HepG2 (cell line): ENCODE results near the gene RABGAP1L. TPM values are rescaled to one million over a fixed set of nuclear protein-coding genes. Genes with fewer than 3 reads are reported as not detected.

Experiments used
- BHLHE40 ChIP-seq: IDR thresholded peaks from 2 replicates; pipeline ENCODE4 v1.6.1; 2011; ENCODE audit warnings: low read length, improper control_type of control experiment
- ETV5 ChIP-seq: IDR thresholded peaks from 2 replicates; pipeline ENCODE4 v1.6.1; 2018; ENCODE audit warnings: missing biosample characterization, missing genetic modification reagents, inconsistent platforms, borderline replicate concordance
- JARID2 ChIP-seq: sonication (generic); formaldehyde crosslinking; IDR thresholded peaks from 2 replicates; pipeline ENCODE4 v1.8.1; 2023; ENCODE audit warnings: missing genetic modification reagents, inconsistent platforms; ENCODE audit not compliant: insufficient replicate concordance
- MAF1 ChIP-seq: sonication (generic); formaldehyde crosslinking; IDR thresholded peaks from 2 replicates; pipeline ENCODE4 v1.5.0; 2020; ENCODE audit warnings: missing genetic modification reagents, borderline replicate concordance
- MLLT10 ChIP-seq: sonication (generic); formaldehyde crosslinking; IDR thresholded peaks from 2 replicates; pipeline ENCODE4 v1.4.0; 2020; ENCODE audit warnings: missing genetic modification reagents
- MYC ChIP-seq: sonication (generic); formaldehyde crosslinking; IDR thresholded peaks from 2 replicates; pipeline ENCODE4 v1.9.0; 2021; ENCODE audit warnings: missing genetic modification reagents, borderline replicate concordance
- NCOA1 ChIP-seq: sonication (generic); formaldehyde crosslinking; IDR thresholded peaks from 2 replicates; pipeline ENCODE4 v1.9.0; 2021; ENCODE audit warnings: missing genetic modification reagents
- NCOA5 ChIP-seq: sonication (generic); formaldehyde crosslinking; IDR thresholded peaks from 2 replicates; pipeline ENCODE4 v1.4.0; 2020; ENCODE audit warnings: missing genetic modification reagents
- SAFB2 ChIP-seq: sonication (generic); formaldehyde crosslinking; IDR thresholded peaks from 2 replicates; pipeline ENCODE4 v1.5.1; 2020; ENCODE audit warnings: missing genetic modification reagents, low read depth, mild to moderate bottlenecking, borderline replicate concordance
- SRSF1 ChIP-seq: fragments of 200-400 bp; formaldehyde crosslinking; optimal IDR thresholded peaks from 2 replicates; pipeline ENCODE3; 2017; ENCODE audit warnings: mild to moderate bottlenecking, low read depth, low read length, moderate library complexity
- ZNF343 ChIP-seq: sonication (generic); formaldehyde crosslinking; IDR thresholded peaks from 2 replicates; pipeline ENCODE4 v1.4.0; 2020; ENCODE audit warnings: mild to moderate bottlenecking, missing genetic modification reagents
- ZNF460 ChIP-seq: sonication (generic); formaldehyde crosslinking; IDR thresholded peaks from 2 replicates; pipeline ENCODE4 v1.5.1; 2020; ENCODE audit warnings: missing genetic modification reagents, mild to moderate bottlenecking, borderline replicate concordance
- ZNF768 ChIP-seq: sonication (generic); formaldehyde crosslinking; IDR thresholded peaks from 2 replicates; pipeline ENCODE4 v1.4.0; 2020; ENCODE audit warnings: missing genetic modification reagents
- ZNF850 ChIP-seq: sonication (generic); formaldehyde crosslinking; conservative IDR thresholded peaks from 2 replicates; pipeline ENCODE4 v1.9.0; 2021; ENCODE audit warnings: mild to moderate bottlenecking, missing genetic modification reagents
- polyA plus RNA-seq, 8 experiments: library from polyadenylated mRNA; depleted of rRNA in 3 of 8; stranded (reverse) in 7 of 8; unstranded in 1 of 8; fragments of >200 nt; fragmentation: Illumina TruSeq in 4 of 8; extraction: Trizol in 4 of 8; gene quantifications; 2 replicates each; pipeline versions ENCODE4 v1.2.1 to v1.2.3, GENCODE V29; 2011 to 2016; ENCODE audit warnings: low read depth in 4 of 8, missing spikeins in 1 of 8, mixed read lengths in 1 of 8; ENCODE audit not compliant: insufficient read depth in 1 of 8
- total RNA-seq, 5 experiments: library from RNA; depleted of rRNA; stranded (reverse); fragments of >200 nt; fragmentation: Illumina TruSeq; extraction: Trizol; gene quantifications; 2 replicates each; pipeline ENCODE4 v1.2.3, GENCODE V29; 2016; ENCODE audit warnings: low read depth in 1 of 5
- TF ChIP-seq, protein P1 (sequence below): sonication (generic); formaldehyde crosslinking; IDR thresholded peaks from 2 replicates; pipeline ENCODE4 v1.4.0; 2020; ENCODE audit warnings: missing genetic modification reagents
- TF ChIP-seq, protein P2 (sequence below): fragments of 450-650 bp; IDR thresholded peaks from 2 replicates; pipeline ENCODE4 v1.6.1; 2017

RABGAP1L gene
- total and polyA plus RNA-seq, 2 of the 13 experiments (the other 11 are each of a cell fraction or from before 2014, with no cell fraction given), result 7.9 to 22.6 TPM

DNA sequence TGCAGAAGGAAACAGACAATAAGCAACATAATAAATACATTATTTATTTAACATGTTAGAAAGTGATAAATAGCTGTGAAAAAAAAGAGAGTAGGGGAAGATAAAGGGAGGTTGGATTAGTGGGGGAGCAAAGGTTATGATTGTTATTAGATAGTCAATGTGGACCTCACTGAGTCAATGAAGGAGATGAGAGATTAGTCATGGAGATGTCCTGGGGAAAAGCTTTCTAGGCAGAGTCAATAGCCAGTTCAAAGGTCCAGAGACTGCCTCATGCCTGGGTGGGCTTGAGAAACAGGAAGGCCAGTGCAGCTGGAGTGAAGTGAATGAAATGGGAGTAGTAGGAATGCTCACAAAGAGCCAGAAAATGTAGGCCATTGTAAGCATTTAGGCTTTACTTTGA is 653.3 kb downstream of the RABGAP1L start (continued):
- TF ChIP-seq, protein P1, sequence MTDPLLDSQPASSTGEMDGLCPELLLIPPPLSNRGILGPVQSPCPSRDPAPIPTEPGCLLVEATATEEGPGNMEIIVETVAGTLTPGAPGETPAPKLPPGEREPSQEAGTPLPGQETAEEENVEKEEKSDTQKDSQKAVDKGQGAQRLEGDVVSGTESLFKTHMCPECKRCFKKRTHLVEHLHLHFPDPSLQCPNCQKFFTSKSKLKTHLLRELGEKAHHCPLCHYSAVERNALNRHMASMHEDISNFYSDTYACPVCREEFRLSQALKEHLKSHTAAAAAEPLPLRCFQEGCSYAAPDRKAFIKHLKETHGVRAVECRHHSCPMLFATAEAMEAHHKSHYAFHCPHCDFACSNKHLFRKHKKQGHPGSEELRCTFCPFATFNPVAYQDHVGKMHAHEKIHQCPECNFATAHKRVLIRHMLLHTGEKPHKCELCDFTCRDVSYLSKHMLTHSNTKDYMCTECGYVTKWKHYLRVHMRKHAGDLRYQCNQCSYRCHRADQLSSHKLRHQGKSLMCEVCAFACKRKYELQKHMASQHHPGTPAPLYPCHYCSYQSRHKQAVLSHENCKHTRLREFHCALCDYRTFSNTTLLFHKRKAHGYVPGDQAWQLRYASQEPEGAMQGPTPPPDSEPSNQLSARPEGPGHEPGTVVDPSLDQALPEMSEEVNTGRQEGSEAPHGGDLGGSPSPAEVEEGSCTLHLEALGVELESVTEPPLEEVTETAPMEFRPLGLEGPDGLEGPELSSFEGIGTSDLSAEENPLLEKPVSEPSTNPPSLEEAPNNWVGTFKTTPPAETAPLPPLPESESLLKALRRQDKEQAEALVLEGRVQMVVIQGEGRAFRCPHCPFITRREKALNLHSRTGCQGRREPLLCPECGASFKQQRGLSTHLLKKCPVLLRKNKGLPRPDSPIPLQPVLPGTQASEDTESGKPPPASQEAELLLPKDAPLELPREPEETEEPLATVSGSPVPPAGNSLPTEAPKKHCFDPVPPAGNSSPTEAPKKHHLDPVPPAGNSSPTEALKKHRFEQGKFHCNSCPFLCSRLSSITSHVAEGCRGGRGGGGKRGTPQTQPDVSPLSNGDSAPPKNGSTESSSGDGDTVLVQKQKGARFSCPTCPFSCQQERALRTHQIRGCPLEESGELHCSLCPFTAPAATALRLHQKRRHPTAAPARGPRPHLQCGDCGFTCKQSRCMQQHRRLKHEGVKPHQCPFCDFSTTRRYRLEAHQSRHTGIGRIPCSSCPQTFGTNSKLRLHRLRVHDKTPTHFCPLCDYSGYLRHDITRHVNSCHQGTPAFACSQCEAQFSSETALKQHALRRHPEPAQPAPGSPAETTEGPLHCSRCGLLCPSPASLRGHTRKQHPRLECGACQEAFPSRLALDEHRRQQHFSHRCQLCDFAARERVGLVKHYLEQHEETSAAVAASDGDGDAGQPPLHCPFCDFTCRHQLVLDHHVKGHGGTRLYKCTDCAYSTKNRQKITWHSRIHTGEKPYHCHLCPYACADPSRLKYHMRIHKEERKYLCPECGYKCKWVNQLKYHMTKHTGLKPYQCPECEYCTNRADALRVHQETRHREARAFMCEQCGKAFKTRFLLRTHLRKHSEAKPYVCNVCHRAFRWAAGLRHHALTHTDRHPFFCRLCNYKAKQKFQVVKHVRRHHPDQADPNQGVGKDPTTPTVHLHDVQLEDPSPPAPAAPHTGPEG (CRISPR knock-in tag), result no peak
- TF ChIP-seq ZNF460 (CRISPR knock-in tag) (no peak), ZNF343 (CRISPR knock-in tag) (no peak), ZNF768 (CRISPR knock-in tag) (no peak), MYC (CRISPR knock-in tag) (peak; percentile 45; the same call in 1 of the 2 replicates), ETV5 (peak; percentile 88; the same call in 1 of the 2 replicates), ZNF850 (CRISPR knock-in tag) (no peak), SRSF1 (no peak), MLLT10 (CRISPR knock-in tag) (no peak), NCOA1 (no peak), JARID2 (CRISPR knock-in tag) (no peak), SAFB2 (CRISPR knock-in tag) (no peak; the same call in 1 of the 2 replicates), NCOA5 (no peak), BHLHE40 (peak; percentile 60; the same call in 1 of the 2 replicates), MAF1 (CRISPR knock-in tag) (no peak)
- TF ChIP-seq, protein P2, sequence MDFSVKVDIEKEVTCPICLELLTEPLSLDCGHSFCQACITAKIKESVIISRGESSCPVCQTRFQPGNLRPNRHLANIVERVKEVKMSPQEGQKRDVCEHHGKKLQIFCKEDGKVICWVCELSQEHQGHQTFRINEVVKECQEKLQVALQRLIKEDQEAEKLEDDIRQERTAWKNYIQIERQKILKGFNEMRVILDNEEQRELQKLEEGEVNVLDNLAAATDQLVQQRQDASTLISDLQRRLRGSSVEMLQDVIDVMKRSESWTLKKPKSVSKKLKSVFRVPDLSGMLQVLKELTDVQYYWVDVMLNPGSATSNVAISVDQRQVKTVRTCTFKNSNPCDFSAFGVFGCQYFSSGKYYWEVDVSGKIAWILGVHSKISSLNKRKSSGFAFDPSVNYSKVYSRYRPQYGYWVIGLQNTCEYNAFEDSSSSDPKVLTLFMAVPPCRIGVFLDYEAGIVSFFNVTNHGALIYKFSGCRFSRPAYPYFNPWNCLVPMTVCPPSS, result no peak
